ENCODE data around the gene FUBP3.

DNA sequence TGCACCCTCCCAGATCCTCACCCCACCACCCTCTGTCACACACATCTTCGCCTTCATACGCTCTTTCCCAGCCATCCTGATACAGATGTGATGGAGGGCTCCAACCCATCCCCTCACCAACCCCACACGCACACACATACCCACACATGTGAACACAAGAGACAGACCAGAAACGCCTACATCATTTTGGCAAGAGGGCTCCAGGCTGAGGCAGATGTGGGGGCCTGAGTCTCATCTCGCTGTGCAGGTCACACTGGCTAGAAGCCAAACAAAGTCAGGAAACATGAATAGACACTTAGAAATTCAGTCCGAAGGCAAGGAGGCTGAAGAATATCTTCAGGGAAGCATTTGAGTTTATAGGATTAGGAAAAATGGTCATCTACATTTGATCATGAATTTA is 91.3 kb downstream of the FUBP3 start:
- TF ChIP-seq, protein P1, sequence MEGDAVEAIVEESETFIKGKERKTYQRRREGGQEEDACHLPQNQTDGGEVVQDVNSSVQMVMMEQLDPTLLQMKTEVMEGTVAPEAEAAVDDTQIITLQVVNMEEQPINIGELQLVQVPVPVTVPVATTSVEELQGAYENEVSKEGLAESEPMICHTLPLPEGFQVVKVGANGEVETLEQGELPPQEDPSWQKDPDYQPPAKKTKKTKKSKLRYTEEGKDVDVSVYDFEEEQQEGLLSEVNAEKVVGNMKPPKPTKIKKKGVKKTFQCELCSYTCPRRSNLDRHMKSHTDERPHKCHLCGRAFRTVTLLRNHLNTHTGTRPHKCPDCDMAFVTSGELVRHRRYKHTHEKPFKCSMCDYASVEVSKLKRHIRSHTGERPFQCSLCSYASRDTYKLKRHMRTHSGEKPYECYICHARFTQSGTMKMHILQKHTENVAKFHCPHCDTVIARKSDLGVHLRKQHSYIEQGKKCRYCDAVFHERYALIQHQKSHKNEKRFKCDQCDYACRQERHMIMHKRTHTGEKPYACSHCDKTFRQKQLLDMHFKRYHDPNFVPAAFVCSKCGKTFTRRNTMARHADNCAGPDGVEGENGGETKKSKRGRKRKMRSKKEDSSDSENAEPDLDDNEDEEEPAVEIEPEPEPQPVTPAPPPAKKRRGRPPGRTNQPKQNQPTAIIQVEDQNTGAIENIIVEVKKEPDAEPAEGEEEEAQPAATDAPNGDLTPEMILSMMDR (IDR thresholded peaks at IDR 0.05; ENCODE audit: low read depth, low read length), result no peak
- TF ChIP-seq EZH2phosphoT487 (IDR thresholded peaks at IDR 0.05; ENCODE audit: low read depth), result no peak
